Heart left ventricle (tissue), 13 donors: Measurements from ENCODE around the gene LOXHD1.

Source experiments
- POLR2A ChIP-seq, 2 donors: fragments of 450-650 bp; IDR thresholded peaks; one replicate each; pipeline ENCODE4 v1.6.1; 2017; ENCODE audit warnings: antibody characterized with exemption in 2 of 2, mild to moderate bottlenecking in 2 of 2, moderate library complexity in 2 of 2
- TF ChIP-seq, protein P1 (sequence below), 12 donors: fragments of 200-600 bp; sonication (generic) in 4 of 12; IDR thresholded peaks; one replicate each; pipeline versions ENCODE4 v1.5.0 to v1.8.0; 2018 to 2022; ENCODE audit warnings: antibody characterized with exemption in 12 of 12, mild to moderate bottlenecking in 5 of 12
- donor health status: ischemic (EF 13 %, LVEDD 7.1; RV severe dilation, severe dysfunction).
- donor health status: DM: no; HTN: yes; CAD: no.
- donor health status: DM: no; HTN: no; CAD: no.
- donor health status: ischemic (EF 25% LVEDD 6.9; RV normal size, moderate dysfunction).
- donor health status: ischemic (EF 25% LVEDD 5.7; RV mildly dilated, moderate dysfunction).
- donor health status: ischemic (EF 35%, LVEDD 5.7; RV mildly dilated, moderate dysfunction).
- donor health status: nonischemic (EF 11% LVEDD 7.7; RV severe dilation, severe dysfunction).
- donor health status: DM: yes; HTN: yes; CAD: no.
- donor health status: PGD.
- donor health status: ischemic (EF 29% LVEDD 5.4; RV normal size, mild dysfunction).
- donor health status: nonischemic (EF 23%, LVEDD 6.1; RV moderate dilation, normal function).

GRCh38 chr18:46461993-46462392 is 195.0 kb downstream of the LOXHD1 start:
- TF ChIP-seq, protein P1, sequence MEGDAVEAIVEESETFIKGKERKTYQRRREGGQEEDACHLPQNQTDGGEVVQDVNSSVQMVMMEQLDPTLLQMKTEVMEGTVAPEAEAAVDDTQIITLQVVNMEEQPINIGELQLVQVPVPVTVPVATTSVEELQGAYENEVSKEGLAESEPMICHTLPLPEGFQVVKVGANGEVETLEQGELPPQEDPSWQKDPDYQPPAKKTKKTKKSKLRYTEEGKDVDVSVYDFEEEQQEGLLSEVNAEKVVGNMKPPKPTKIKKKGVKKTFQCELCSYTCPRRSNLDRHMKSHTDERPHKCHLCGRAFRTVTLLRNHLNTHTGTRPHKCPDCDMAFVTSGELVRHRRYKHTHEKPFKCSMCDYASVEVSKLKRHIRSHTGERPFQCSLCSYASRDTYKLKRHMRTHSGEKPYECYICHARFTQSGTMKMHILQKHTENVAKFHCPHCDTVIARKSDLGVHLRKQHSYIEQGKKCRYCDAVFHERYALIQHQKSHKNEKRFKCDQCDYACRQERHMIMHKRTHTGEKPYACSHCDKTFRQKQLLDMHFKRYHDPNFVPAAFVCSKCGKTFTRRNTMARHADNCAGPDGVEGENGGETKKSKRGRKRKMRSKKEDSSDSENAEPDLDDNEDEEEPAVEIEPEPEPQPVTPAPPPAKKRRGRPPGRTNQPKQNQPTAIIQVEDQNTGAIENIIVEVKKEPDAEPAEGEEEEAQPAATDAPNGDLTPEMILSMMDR (IDR thresholded peaks at IDR 0.05): no peak
- no peak for TF ChIP-seq POLR2A (IDR thresholded peaks at IDR 0.05)
